Daoy (cell line): Measurements from ENCODE around the gene PERM1. TPM values are rescaled to one million over a fixed set of nuclear protein-coding genes. Genes with fewer than 3 reads are reported as not detected.

Experiments used
- DNase-seq: peaks from one replicate; pipeline ENCODE4 v3.0.0-alpha.2; 2015; ENCODE audit warnings: low read depth
- total RNA-seq: library from RNA; depleted of rRNA; stranded (reverse); fragments of >200 nt; shearing (Covaris generic); gene quantifications from 2 replicates; pipeline ENCODE4 v1.2.3, GENCODE V29; 2014

PERM1 gene
- total RNA-seq, 1 experiment from 2014 or later, result not detected

DNA sequence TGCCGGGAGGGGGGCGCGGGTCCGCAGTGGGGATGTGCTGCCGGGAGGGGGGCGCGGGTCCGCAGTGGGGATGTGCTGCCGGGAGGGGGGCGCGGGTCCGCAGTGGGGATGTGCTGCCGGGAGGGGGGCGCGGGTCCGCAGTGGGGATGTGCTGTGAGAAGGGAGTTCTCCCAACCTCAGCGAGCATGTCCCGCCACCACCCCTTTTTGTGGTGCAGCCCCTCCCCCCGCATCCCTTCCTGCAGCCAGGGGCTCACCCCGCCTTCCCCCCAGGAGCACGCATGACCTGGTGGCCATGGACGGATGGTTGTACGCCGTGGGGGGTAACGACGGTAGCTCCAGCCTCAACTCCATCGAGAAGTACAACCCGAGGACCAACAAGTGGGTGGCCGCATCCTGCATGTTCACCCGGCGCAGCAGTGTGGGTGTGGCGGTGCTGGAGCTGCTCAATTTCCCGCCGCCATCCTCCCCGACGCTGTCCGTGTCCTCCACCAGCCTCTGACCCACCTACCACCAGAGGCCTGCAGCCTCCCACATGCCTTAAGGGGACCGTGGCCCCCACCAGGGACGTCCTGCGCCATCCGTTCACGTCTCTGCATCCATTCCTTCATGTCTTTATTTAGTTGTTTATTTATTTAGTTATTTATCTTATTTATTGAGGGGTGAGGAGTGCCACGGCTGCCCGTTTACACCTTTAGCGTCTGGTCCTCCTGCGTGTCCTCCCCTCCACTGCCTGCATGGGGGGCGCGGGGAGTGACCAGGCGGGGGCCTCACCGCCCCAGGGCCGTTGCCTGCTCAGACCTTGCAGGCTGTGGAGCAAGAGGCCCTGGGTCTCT is 17.0 kb downstream of the PERM1 start:
- no peak for DNase-seq

- DNase-seq, result no peak
These were observed 18.0 kb downstream of the PERM1 start for GRCh38 chr1:963746-964525.

- DNase-seq, result no peak
These were observed 18.6 kb downstream of the PERM1 start for GRCh38 chr1:963301-963651.

GRCh38 chr1:962381-963300 is 19.3 kb downstream of the PERM1 start:
- no peak for DNase-seq

GRCh38 chr1:961132-961669 is 20.7 kb downstream of the PERM1 start:
- DNase-seq, result no peak

DNA sequence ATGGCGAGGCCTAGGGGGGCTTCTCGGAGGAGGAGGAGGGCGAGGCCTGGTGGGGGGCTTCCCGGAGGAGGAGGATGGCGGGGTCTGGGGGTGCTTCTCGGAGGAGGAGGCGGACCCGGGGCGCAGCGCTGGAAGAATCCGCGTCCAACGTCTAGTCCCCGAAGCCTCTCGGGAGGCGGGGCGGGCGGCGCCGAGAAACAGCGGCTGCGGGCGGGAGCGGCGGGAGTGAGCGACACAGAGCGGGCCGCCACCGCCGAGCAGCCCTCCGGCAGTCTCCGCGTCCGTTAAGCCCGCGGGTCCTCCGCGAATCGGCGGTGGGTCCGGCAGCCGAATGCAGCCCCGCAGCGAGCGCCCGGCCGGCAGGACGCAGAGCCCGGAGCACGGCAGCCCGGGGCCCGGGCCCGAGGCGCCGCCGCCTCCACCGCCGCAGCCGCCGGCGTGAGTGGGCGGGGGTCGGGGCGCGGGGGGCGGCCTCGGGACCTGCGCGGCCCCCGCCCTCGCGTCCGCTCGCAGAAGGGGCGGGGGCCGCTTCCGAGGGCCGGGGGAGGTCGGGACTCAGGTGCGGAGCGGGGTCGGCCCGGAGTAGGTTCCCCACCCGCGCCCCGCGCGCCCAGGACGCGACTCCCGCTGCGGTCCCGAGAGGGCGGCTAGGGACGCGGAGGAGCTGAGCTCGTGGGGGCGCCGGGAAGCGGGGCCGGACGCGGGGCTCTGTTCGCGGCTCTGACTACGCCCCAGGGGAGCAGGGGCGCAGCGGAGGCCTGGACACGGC is 21.3 kb downstream of the PERM1 start, which contains the start of gene KLHL17:
TSS of gene KLHL17 (plus strand) at position 222 of the 769 bp plus-strand sequence. CDS start at position 332, 110 bp downstream.
- peak; percentile 89 for DNase-seq

- no peak for DNase-seq
These were observed 22.0 kb downstream of the PERM1 start for GRCh38 chr1:959731-960362.

DNA sequence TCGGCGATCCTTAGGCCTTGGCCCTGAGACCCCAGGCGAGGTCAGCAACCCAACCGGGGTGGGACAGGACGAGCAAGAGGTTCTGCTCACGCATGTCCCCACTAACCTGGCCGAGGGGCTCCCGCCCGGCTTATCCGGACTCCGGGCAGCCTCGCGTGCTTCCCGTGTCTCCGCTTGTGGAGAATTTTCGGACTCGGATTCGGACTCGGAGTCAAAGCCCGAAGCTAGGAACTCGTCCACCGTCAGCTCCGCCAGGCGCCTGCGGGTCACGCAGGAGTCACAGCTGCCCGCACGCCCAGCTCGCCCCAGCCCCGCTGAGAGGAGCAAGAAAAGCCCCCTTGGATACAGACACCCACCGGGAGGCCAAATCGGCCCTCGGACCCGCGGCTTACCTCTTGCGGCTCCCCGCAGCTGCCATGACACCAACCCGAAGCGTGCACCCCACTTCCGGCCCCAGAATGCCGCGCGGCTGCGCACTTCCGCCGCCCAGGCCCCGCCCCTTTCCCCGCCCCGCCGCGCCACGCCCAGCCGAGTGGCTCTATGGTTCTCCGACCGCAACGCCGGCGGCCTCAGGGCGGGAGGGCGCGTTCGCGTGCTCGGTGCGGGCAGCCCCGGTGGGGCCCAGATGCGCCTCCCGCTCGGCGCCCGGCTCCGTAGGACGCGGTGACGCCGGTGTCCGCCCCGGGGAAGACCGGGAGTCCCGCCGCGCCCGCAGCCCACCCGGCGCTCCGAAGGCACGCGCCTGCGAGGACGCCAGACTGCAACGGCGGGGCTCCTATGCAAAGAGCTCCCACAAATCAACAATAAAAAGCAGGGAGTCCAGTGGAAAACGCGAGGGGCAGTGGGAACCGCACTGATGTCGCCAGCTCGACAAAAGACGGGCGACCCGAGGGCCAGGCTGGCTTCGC is 22.8 kb downstream of the PERM1 start, which contains the start of gene NOC2L:
TSS of gene NOC2L (minus strand) at position 434 of the 908 bp plus-strand sequence. CDS start at position 418, 16 bp downstream.
- DNase-seq, result peak; percentile 96

DNA sequence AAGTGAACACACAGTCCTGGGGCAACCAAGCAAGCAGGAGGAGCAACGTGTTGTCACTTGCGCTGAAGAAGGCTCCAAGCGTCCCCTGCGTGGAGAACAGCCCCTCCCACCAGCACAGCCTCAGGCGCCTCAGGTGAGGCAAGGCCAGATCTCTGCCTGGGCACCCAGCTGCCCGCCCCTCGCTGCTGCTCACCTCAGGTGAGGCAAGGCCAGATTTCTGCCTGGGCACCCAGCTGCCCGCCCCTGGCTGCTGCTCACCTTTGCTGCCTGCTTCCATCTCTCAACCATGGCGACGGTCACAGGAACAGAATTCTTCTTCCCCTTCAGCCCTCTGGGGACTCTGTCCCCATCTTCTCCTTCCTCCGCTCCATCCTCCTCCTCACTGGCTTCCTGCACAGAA is 25.3 kb downstream of the PERM1 start:
- no peak for DNase-seq

- no peak for DNase-seq
These were observed 26.4 kb downstream of the PERM1 start for GRCh38 chr1:955474-955873.

DNA sequence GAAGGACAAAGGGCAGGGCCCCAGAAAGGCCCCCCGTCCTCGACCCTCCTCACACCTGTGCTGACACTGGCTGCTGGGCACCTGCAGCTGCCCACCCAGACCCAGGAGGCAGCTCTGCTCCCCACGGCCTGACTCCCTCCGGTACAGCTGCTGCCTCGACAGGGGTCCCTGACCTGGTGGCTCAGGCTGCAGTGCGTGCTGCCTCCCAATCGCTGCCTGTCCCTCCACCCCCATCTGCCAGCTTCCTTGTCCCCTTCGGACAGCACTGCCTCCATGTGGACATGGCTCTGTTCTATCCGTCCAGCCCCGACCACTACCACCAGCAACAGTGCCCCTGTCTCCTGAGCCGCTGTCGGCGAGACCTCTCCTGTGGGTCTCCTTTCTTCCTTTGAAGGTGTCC is 27.0 kb downstream of the PERM1 start:
- no peak for DNase-seq

- DNase-seq, result no peak
These were observed 28.2 kb downstream of the PERM1 start for GRCh38 chr1:953524-954320.

DNA sequence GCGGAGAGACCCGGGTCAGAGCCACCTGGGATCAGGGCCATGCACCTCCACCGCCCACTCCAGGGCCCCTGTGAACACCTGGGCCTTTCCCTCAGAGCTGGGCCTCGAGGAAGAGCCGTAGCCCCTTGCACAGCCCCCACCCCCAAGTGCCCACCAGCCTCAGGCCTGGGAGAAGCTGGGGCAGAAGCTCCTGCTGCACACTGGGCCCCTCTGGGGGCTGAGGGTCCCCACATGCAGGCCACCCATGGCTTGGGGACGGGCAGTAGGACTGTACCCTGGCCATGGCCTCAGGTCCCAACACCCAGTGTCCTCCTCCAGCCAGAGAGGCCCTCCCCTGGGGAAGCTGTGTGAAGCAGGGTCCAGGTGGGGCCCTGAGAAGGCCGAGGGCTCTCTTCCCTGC is 29.3 kb downstream of the PERM1 start:
- DNase-seq, result no peak

DNA sequence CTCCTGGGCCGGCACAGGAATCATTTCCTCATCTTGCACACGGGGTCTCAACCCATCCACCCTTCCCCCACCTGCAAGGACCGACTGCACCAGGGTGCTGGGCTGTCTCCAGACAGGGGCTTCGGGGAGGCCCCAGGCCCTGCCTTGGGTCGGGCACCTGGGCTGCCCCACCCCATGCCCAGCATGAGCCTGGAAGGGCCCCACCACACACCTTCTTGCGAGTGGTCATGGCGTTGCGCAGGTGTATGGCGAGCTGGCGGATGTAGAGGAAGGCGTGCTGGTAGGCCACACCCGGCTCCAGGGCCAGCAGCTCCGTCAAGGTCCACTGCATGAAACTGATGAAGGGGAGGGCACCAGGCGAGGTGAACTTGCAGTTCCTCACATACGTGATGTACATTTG is 29.7 kb downstream of the PERM1 start:
- no peak for DNase-seq

DNA sequence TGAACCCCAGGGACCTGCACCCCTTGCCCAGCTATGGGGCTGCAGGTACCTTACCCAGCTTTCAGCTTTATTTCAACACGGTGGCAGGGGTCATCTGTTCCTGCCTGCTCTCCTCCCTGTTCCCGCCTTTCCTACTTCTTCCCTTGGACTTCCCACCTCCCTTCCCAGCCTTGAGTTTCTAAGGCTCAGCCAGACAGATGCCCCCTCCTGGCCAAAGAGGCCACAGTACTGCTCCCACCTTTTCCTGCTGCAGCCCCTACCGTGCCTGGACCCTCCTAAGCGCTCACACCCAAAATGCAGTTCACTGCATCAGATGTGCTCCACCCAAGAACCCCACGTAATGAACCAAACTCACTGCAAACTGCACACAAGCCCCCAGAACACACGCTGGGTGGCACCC is 30.5 kb downstream of the PERM1 start:
- no peak for DNase-seq

GRCh38 chr1:950881-951280 is 31.0 kb downstream of the PERM1 start:
- no peak for DNase-seq

DNA sequence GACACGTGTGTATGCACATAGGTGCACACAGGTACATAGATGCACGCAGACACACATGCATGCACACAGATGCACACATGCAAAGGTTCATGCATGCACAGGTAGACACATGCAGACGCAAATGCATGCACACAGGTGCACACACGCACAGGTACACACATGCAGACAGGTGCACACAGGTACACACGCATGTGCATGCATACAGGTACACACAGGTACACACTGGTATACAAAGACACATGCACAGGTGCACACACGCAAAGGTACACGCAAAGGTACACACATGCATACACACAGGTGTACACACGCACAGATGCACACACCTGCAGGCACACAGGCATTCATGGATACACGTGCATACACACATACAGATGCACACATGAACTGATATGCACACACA is 31.6 kb downstream of the PERM1 start:
- DNase-seq, result no peak

DNA sequence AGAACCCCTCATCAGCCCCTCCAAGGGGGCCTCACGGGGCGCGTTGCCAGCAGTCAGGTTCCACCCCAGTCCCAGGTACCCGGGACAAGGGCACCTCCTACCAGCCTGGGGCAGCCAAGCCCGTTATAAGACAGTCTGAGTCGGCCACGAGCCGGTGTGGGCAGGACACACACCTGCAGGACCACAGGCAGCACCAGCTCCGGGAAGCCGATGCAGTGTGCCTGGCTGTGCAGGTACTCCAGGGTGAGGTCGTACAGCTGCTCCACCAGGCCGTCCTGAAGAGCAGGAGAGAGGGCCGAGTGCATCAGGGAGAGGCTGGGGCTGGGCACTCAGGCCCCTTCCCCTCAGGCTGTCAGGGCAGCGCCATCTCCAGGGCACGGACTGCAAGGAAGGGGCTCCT is 33.9 kb downstream of the PERM1 start:
- DNase-seq, result no peak
